GM18951 (cell line): Measurements from ENCODE around the gene MRO.
"Not testable (repeated sequence)": the region's sequence is repeated elsewhere in the genome, so short reads cannot be mapped to it uniquely, and the experiment has no call there.

ENCODE experiments used
- POLR2A ChIP-seq: IDR thresholded peaks from 4 replicates; pipeline ENCODE4 v1.6.1; 2011; ENCODE audit warnings: mild to moderate bottlenecking; ENCODE audit not compliant: insufficient read length, insufficient read depth; ENCODE audit errors: extremely low read depth
- in situ Hi-C: fragments of 300-500 bp; cut with MboI; formaldehyde crosslinking; loops from one replicate; pipeline ENCODE4 v1.12.0; 2022; ENCODE audit warnings: low sequenced_read_pairs, mixed read lengths, inconsistent platforms; ENCODE audit not compliant: unreplicated experiment

Gene MRO

GRCh38 chr18:50848991-50849390 is 29.2 kb upstream of the MRO start:
- in situ Hi-C loops, result no loop called here
- TF ChIP-seq POLR2A, result no peak

DNA sequence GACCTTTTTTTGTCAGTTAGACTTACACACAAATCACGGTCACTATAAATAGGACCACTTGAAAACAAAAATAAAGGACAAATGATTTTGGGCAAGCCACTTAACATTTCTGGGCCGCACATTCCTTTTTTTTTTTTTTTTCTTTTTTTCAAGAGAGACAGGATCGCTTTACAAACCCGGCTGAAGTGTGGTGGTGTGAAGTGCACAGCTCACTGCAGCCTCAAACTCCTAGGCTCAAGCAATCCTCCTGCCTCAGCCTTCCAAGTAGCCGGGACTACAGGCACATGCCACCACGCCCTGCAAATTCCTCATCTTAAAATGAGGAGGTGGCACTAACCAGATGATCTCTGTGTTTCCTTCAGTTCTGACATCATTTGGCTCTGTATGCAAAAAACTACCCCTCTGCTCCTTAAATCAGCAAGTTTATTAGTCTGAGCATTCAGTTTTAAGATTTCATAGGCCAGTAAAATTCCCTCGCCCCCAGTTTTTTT is 28.3 kb upstream of the MRO start:
- no peak for TF ChIP-seq POLR2A
- in situ Hi-C loops, result no loop called here

- TF ChIP-seq POLR2A, result no peak
- in situ Hi-C loops, result no loop called here
These were observed 27.4 kb upstream of the MRO start for GRCh38 chr18:50847192-50847591.

- TF ChIP-seq POLR2A, result no peak
- in situ Hi-C loops, result no loop called here
These were observed 25.1 kb upstream of the MRO start for GRCh38 chr18:50844960-50845359.

DNA sequence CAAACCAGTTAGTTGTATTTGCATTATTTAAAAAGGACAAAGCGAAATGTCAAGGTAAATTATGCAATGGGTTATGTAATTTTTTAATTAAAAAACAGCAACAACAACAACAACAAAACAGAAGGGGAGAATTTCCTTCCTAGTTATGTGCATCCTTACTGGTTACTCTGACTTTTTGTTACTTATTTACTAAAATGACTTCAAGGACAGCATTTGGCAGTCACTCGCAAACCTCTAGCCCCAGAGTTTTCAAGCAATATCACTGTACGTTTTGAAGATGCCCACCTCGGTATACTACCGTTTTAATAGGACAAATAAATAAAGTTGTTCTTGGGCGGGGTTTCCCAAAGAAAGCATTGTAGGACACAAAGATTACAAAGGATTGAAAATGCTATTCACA is 24.7 kb upstream of the MRO start:
- in situ Hi-C loops, result no loop called here
- TF ChIP-seq POLR2A, result no peak

- in situ Hi-C loops, result no loop called here
- no peak for TF ChIP-seq POLR2A
These were observed 23.0 kb upstream of the MRO start for GRCh38 chr18:50842846-50843245.

DNA sequence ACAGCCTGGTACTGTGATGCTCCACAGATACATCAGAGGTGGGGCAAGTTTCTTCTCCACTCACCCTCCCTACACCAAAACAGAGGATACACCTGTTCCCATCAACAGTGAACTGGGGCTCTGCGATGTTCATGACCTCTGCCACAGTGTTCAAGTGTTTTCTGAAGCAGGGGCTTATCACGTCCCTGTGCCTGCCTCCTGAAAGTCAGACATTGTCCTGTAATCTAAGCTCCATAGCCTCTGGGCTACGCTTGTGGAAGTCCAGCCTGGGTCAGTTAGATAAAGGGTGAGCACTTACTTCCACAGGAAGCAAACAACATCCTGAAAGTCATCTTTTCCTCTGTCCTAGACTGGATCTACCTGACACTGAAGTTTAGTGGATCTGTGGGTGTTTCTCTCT is 20.2 kb upstream of the MRO start:
- TF ChIP-seq POLR2A, result no peak
- in situ Hi-C loops, result no loop called here

DNA sequence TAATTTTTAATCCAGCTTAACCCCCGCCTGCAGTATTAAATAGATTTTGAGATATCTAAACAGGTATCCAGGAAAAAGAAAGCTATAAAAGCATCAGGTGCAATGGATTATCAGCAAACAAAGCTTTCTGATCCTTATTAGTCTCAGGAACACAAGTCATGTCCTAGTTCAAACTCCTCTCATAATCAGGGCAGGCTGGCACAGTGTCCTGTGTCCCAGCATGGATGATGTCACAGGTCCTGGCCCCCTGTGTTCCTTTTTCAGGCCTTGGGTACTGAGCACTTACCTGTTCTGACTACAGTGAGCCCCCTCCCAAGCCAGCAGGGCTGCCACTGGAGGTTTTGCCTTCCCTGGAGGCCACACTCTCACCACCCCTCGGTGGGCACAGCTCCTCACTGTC is 19.5 kb upstream of the MRO start:
- in situ Hi-C loops, result no loop called here
- no peak for TF ChIP-seq POLR2A

DNA sequence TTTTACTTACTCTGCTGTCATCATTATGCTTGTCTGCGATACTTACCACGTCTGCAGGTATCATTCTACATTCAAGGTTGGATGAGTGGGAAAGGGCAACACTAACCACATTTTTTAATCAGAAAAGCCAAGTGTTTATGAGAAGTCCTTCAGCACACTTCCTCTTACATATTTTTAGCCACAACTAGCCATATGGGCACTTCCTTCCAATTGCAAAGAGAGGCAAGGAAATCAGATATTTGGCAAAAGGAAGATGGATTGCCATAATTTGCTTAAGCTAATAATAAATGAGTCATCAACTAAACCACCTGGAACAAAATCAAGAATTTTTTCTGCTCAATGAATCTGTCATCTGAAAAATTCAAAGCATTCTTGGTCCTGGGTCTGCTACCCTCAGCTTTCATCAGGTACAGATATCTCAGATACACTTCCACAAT is 16.7 kb upstream of the MRO start:
- in situ Hi-C loops, result no loop called here
- TF ChIP-seq POLR2A, result no peak

GRCh38 chr18:50833496-50833895 is 13.7 kb upstream of the MRO start:
- in situ Hi-C loops, result not testable (repeated sequence)

GRCh38 chr18:50832754-50833153 is 12.9 kb upstream of the MRO start:
- no peak for TF ChIP-seq POLR2A
- in situ Hi-C loops, result no loop called here

DNA sequence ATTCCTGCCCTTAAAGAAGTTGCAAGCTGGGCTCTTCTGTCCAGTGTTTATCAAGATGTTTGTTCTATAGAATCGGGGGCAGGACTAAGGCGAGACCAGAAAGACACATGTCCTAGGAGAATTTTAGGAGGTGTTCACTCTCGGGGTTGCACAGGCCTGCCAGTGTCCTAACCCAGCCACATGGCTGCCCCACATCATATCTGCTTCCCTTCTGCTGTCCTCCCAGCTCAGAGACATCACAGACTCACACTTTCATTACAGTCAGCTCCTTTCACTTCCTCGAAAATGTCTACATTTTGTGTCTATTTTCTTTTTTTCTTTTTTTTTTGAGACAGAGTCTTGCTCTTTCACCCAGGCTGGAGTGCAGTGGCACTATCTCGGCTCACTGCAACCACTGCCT is 10.7 kb upstream of the MRO start:
- in situ Hi-C loops, result no loop called here
- TF ChIP-seq POLR2A, result no peak

- no peak for TF ChIP-seq POLR2A
- in situ Hi-C loops, result loop anchor here (10.0 kb wide), 1 partner anchor 215 kb away; no protein-coding TSS in a partner anchor
These were observed 9.8 kb upstream of the MRO start for GRCh38 chr18:50829644-50830043.

GRCh38 chr18:50826027-50826426 is 6.2 kb upstream of the MRO start:
- in situ Hi-C loops, result loop anchor here (10.0 kb wide), 1 partner anchor 219 kb away; no protein-coding TSS in a partner anchor
- TF ChIP-seq POLR2A, result no peak

GRCh38 chr18:50825621-50826020 is 5.8 kb upstream of the MRO start:
- TF ChIP-seq POLR2A, result no peak
- in situ Hi-C loops, result loop anchor here (10.0 kb wide), 1 partner anchor 219 kb away; no protein-coding TSS in a partner anchor
